Kidney (tissue), 14 donors: Measurements from ENCODE around the gene GGA2. TPM values are rescaled to one million over a fixed set of nuclear protein-coding genes. Genes with fewer than 3 reads are reported as not detected.

Experiments used
- DNase-seq, 5 donors: peaks; one replicate each; pipeline ENCODE4 v3.0.0-alpha.2; 2013 to 2020
- FAIRE-seq: peaks from 2 replicates; lab custom pipeline; 2012; peaks lifted over from hg19 to GRCh38; lab: Jason Lieb, UNC
- H3K27ac ChIP-seq, 2 donors: one replicate each; pipeline ENCODE4 v1.7.0; 2013; ENCODE audit warnings: low read depth in 2 of 2, low read length in 2 of 2, inconsistent platforms in 1 of 2
- H3K27me3 ChIP-seq: one replicate; pipeline ENCODE4 v1.7.1; 2013; ENCODE audit warnings: low read length, inconsistent platforms; ENCODE audit not compliant: control insufficient read depth, insufficient read depth
- H3K36me3 ChIP-seq, 3 donors: one replicate each; pipeline versions ENCODE4 v1.7.0 to v1.7.1; 2013; ENCODE audit warnings: low read length in 3 of 3, control low read depth in 1 of 3, inconsistent platforms in 1 of 3; ENCODE audit not compliant: insufficient read depth in 3 of 3, control insufficient read depth in 2 of 3
- H3K4me1 ChIP-seq, 3 donors: one replicate each; pipeline versions ENCODE4 v1.7.0 to v1.7.1; 2013; ENCODE audit warnings: low read length in 3 of 3, inconsistent platforms in 1 of 3, low read depth in 1 of 3; ENCODE audit not compliant: control insufficient read depth in 2 of 3, insufficient read depth in 2 of 3
- H3K4me3 ChIP-seq, 3 donors: one replicate each; pipeline versions ENCODE4 v1.7.0 to v1.8.1; 2013; ENCODE audit warnings: low read length in 3 of 3, control low read depth in 1 of 3, inconsistent platforms in 1 of 3
- H3K9ac ChIP-seq, 3 donors: one replicate each; pipeline versions ENCODE4 v1.7.0 to v1.7.1; 2013; ENCODE audit warnings: low read length in 3 of 3, control low read depth in 1 of 3, inconsistent platforms in 1 of 3
- H3K9me3 ChIP-seq, 3 donors: one replicate each; pipeline versions ENCODE4 v1.7.0 to v1.7.1; 2013; ENCODE audit warnings: low read length in 3 of 3, control low read depth in 1 of 3, inconsistent platforms in 1 of 3; ENCODE audit not compliant: control insufficient read depth in 2 of 3, insufficient read depth in 1 of 3
- CTCF ChIP-seq: IDR thresholded peaks from 3 replicates; pipeline ENCODE4 v1.5.1; 2012; ENCODE audit warnings: mild to moderate bottlenecking, moderate library complexity, borderline replicate concordance; ENCODE audit not compliant: insufficient read depth; ENCODE audit errors: extremely low read depth
- intact Hi-C: fragments of 100-400 bp; cut with DNase I; formaldehyde crosslinking; loops from one replicate; pipeline ENCODE4 v1.11.1; 2022
- polyA plus RNA-seq: library from polyadenylated mRNA; stranded (reverse); fragments of 350-450 nt; fragmentation: Illumina TruSeq; extraction: RNeasy Lipid Tissue Mini Kit (QIAGEN cat#74804); gene quantifications from one replicate; pipeline ENCODE4 v1.2.3, GENCODE V29; 2014; ENCODE audit warnings: low read depth, low replicate concordance; ENCODE audit not compliant: insufficient read depth
- total RNA-seq: library from RNA; stranded (reverse); fragmentation: NEBNext Ultra II Directional; extraction: Animal tissue kit (Norgen Biotek cat#: 25700); gene quantifications from one replicate; pipeline ENCODE4 v1.2.1, GENCODE V29; 2021
- donor health status: control.
- donor health status: control.
- donor health status: control.
- donor health status: control.
- donor health status: control.
- donor health status: DM: yes; HTN: yes; CAD: no.
- donor health status: Normal renal cell carcinoma (clear cell type).

Gene GGA2
- total and polyA plus RNA-seq, 2 donors from 2014 or later = 43.5 to 79.9 TPM

- FAIRE-seq (no peak), DNase-seq (no peak)
- no peak for TF ChIP-seq CTCF
- H3K27me3 ChIP-seq = no peaks in the 10 kb centered on the region
- peaks cover 4 to 11% (median 8%) of the 10 kb centered on the region in 3 donors for H3K36me3 ChIP-seq
- H3K4me3 ChIP-seq = no peak overlapping the region
- H3K4me1 ChIP-seq = no peaks in the 10 kb centered on the region
- no peak overlapping the region for H3K27ac ChIP-seq
- H3K9ac ChIP-seq = no peak overlapping the region
- intact Hi-C loops = no loop called here
- no peaks in the 10 kb centered on the region for H3K9me3 ChIP-seq
Measured at GRCh38 chr16:23518435-23518891, 8.2 kb upstream of the GGA2 start.

GRCh38 chr16:23516366-23517137 lies 6.3 kb upstream of the GGA2 start:
- no peak overlapping the region for H3K4me3 ChIP-seq
- no peak for FAIRE-seq
- H3K9ac ChIP-seq = no peak overlapping the region
- H3K36me3 ChIP-seq = no peaks in the 10 kb centered on the region
- TF ChIP-seq CTCF = no peak
- no peaks in the 10 kb centered on the region for H3K4me1 ChIP-seq
- no peaks in the 10 kb centered on the region for H3K27me3 ChIP-seq
- intact Hi-C loops = no loop called here
- peak in 2 of 5 donors; percentile 11 to 46 for DNase-seq
- H3K9me3 ChIP-seq = no peaks in the 10 kb centered on the region
- no peak overlapping the region for H3K27ac ChIP-seq

GRCh38 chr16:23515881-23516280 lies 5.6 kb upstream of the GGA2 start:
- H3K27me3 ChIP-seq = no peaks in the 10 kb centered on the region
- no peak overlapping the region for H3K4me3 ChIP-seq
- H3K9me3 ChIP-seq = no peaks in the 10 kb centered on the region
- H3K36me3 ChIP-seq = no peaks in the 10 kb centered on the region
- no peak overlapping the region for H3K9ac ChIP-seq
- DNase-seq (peak in 1 of 5 donors; percentile 26), FAIRE-seq (no peak)
- no peak overlapping the region for H3K27ac ChIP-seq
- TF ChIP-seq CTCF = no peak
- H3K4me1 ChIP-seq = no peaks in the 10 kb centered on the region
- intact Hi-C loops = no loop called here
